HepG2 (cell line): Measurements from ENCODE around the gene SPATA33. TPM values are rescaled to one million over a fixed set of nuclear protein-coding genes. Genes with fewer than 3 reads are reported as not detected.

Experiments used
- CSRNP1 ChIP-seq: sonication (generic); formaldehyde crosslinking; IDR thresholded peaks from 2 replicates; pipeline ENCODE4 v1.8.1; 2023; ENCODE audit warnings: mild to moderate bottlenecking, missing genetic modification reagents
- KLF6 ChIP-seq: IDR thresholded peaks from 2 replicates; pipeline ENCODE4 v1.8.0; 2016; ENCODE audit warnings: missing biosample characterization, missing genetic modification reagents
- UBTF ChIP-seq: sonication (generic); formaldehyde crosslinking; IDR thresholded peaks from 2 replicates; pipeline ENCODE4 v1.4.0; 2020; ENCODE audit warnings: mild to moderate bottlenecking, missing genetic modification reagents
- YEATS2 ChIP-seq: sonication (generic); formaldehyde crosslinking; IDR thresholded peaks from 2 replicates; pipeline ENCODE4 v1.4.0; 2020; ENCODE audit warnings: missing genetic modification reagents, borderline replicate concordance
- ZBED4 ChIP-seq: sonication (generic); formaldehyde crosslinking; IDR thresholded peaks from 2 replicates; pipeline ENCODE4 v1.4.0; 2020; ENCODE audit warnings: missing genetic modification reagents, borderline replicate concordance
- ZNF768 ChIP-seq: sonication (generic); formaldehyde crosslinking; IDR thresholded peaks from 2 replicates; pipeline ENCODE4 v1.4.0; 2020; ENCODE audit warnings: missing genetic modification reagents
- polyA plus RNA-seq, 8 experiments: library from polyadenylated mRNA; depleted of rRNA in 3 of 8; stranded (reverse) in 7 of 8; unstranded in 1 of 8; fragments of >200 nt; fragmentation: Illumina TruSeq in 4 of 8; extraction: Trizol in 4 of 8; gene quantifications; 2 replicates each; pipeline versions ENCODE4 v1.2.1 to v1.2.3, GENCODE V29; 2011 to 2016; ENCODE audit warnings: low read depth in 4 of 8, missing spikeins in 1 of 8, mixed read lengths in 1 of 8; ENCODE audit not compliant: insufficient read depth in 1 of 8
- total RNA-seq, 5 experiments: library from RNA; depleted of rRNA; stranded (reverse); fragments of >200 nt; fragmentation: Illumina TruSeq; extraction: Trizol; gene quantifications; 2 replicates each; pipeline ENCODE4 v1.2.3, GENCODE V29; 2016; ENCODE audit warnings: low read depth in 1 of 5
- TF ChIP-seq, protein P1 (sequence below): sonication (generic); formaldehyde crosslinking; IDR thresholded peaks from 2 replicates; pipeline ENCODE4 v1.9.0; 2022; ENCODE audit warnings: missing genetic modification reagents, mild to moderate bottlenecking, borderline replicate concordance
- TF ChIP-seq, protein P2 (sequence below), 2 experiments: IDR thresholded peaks; 2 replicates each; pipeline ENCODE4 v1.6.1; 2011 to 2012; ENCODE audit warnings: low read length in 2 of 2, borderline replicate concordance in 1 of 2, low read depth in 1 of 2, mild to moderate bottlenecking in 1 of 2, moderate library complexity in 1 of 2

Gene SPATA33
- total and polyA plus RNA-seq, 2 of the 13 experiments (the other 11 are each of a cell fraction or from before 2014, with no cell fraction given): 5.7 to 11.0 TPM

DNA sequence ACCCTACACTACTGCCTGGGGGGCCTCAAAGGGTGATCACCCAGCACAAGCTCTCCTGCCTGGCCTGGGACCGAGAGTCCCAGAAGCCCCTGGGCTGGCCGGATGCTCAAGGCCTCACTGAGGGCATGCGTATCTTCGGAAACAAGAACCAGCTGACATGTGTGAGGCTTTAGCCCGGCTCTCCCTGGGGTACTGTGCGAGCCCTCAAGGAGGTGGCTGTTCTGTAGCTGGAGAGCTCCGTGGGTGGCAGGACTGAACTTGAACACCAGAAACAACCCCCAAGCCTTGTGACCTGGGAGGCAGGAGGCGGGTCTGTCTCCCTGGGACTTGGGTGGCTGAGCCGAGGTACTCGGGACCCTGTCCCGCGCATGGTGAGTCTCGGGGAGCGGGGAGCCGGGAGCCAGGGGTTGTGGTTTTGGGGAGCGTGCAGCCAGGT lies 37.2 kb upstream of the SPATA33 start (continued):
- TF ChIP-seq, protein P1, sequence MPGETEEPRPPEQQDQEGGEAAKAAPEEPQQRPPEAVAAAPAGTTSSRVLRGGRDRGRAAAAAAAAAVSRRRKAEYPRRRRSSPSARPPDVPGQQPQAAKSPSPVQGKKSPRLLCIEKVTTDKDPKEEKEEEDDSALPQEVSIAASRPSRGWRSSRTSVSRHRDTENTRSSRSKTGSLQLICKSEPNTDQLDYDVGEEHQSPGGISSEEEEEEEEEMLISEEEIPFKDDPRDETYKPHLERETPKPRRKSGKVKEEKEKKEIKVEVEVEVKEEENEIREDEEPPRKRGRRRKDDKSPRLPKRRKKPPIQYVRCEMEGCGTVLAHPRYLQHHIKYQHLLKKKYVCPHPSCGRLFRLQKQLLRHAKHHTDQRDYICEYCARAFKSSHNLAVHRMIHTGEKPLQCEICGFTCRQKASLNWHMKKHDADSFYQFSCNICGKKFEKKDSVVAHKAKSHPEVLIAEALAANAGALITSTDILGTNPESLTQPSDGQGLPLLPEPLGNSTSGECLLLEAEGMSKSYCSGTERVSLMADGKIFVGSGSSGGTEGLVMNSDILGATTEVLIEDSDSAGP (CRISPR knock-in tag): peak; percentile 61; the same call in 1 of the 2 replicates
- TF ChIP-seq ZBED4: no peak
- TF ChIP-seq UBTF (CRISPR knock-in tag): 0 out of 2 replicates have a peak, but pooled peaks have one; percentile 18
- TF ChIP-seq CSRNP1: 0 out of 2 replicates have a peak, but pooled peaks have one; percentile 20
- TF ChIP-seq, protein P2, sequence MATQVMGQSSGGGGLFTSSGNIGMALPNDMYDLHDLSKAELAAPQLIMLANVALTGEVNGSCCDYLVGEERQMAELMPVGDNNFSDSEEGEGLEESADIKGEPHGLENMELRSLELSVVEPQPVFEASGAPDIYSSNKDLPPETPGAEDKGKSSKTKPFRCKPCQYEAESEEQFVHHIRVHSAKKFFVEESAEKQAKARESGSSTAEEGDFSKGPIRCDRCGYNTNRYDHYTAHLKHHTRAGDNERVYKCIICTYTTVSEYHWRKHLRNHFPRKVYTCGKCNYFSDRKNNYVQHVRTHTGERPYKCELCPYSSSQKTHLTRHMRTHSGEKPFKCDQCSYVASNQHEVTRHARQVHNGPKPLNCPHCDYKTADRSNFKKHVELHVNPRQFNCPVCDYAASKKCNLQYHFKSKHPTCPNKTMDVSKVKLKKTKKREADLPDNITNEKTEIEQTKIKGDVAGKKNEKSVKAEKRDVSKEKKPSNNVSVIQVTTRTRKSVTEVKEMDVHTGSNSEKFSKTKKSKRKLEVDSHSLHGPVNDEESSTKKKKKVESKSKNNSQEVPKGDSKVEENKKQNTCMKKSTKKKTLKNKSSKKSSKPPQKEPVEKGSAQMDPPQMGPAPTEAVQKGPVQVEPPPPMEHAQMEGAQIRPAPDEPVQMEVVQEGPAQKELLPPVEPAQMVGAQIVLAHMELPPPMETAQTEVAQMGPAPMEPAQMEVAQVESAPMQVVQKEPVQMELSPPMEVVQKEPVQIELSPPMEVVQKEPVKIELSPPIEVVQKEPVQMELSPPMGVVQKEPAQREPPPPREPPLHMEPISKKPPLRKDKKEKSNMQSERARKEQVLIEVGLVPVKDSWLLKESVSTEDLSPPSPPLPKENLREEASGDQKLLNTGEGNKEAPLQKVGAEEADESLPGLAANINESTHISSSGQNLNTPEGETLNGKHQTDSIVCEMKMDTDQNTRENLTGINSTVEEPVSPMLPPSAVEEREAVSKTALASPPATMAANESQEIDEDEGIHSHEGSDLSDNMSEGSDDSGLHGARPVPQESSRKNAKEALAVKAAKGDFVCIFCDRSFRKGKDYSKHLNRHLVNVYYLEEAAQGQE (IDR thresholded peaks at IDR 0.05; ENCODE audit: borderline replicate concordance in 1 of 2, low read depth in 1 of 2, low read length in 2 of 2): no peak
- no peak for TF ChIP-seq KLF6 (CRISPR knock-in tag)
- 0 out of 2 replicates have a peak, but pooled peaks have one; percentile 2 for TF ChIP-seq ZNF768 (CRISPR knock-in tag)
- TF ChIP-seq YEATS2 (CRISPR knock-in tag): no peak
